HepG2 (cell line): ENCODE data around the gene GAN. TPM values are rescaled to one million over a fixed set of nuclear protein-coding genes. Genes with fewer than 3 reads are reported as not detected.

Experiments
- HNRNPK ChIP-seq: fragments of 200-400 bp; formaldehyde crosslinking; IDR thresholded peaks from 2 replicates; pipeline ENCODE4 v1.6.1; 2018; ENCODE audit warnings: low read length, low read depth, moderate library complexity, mild to moderate bottlenecking; ENCODE audit not compliant: poor library complexity, severe bottlenecking
- HOXA3 ChIP-seq: sonication (generic); formaldehyde crosslinking; IDR thresholded peaks from 2 replicates; pipeline ENCODE4 v1.5.0; 2020; ENCODE audit warnings: missing genetic modification reagents
- KMT2A ChIP-seq: sonication (generic); formaldehyde crosslinking; IDR thresholded peaks from 2 replicates; pipeline ENCODE4 v1.4.0; 2020; ENCODE audit warnings: missing genetic modification reagents
- MEIS1 ChIP-seq: sonication (generic); formaldehyde crosslinking; IDR thresholded peaks from 2 replicates; pipeline ENCODE4 v1.9.0; 2021; ENCODE audit warnings: mild to moderate bottlenecking, missing genetic modification reagents, moderate library complexity, borderline replicate concordance
- NAIF1 ChIP-seq: sonication (generic); formaldehyde crosslinking; IDR thresholded peaks from 2 replicates; pipeline ENCODE4 v1.5.0; 2020; ENCODE audit warnings: mild to moderate bottlenecking, missing genetic modification reagents, borderline replicate concordance
- NCOA1 ChIP-seq: sonication (generic); formaldehyde crosslinking; IDR thresholded peaks from 2 replicates; pipeline ENCODE4 v1.9.0; 2021; ENCODE audit warnings: missing genetic modification reagents
- SRSF1 ChIP-seq: fragments of 200-400 bp; formaldehyde crosslinking; optimal IDR thresholded peaks from 2 replicates; pipeline ENCODE3; 2017; ENCODE audit warnings: mild to moderate bottlenecking, low read depth, low read length, moderate library complexity
- ZBTB20 ChIP-seq: sonication (generic); formaldehyde crosslinking; IDR thresholded peaks from 2 replicates; pipeline ENCODE4 v1.8.1; 2023; ENCODE audit warnings: missing genetic modification reagents, low read depth, mild to moderate bottlenecking, borderline replicate concordance
- ZNF225 ChIP-seq: sonication (generic); formaldehyde crosslinking; IDR thresholded peaks from 2 replicates; pipeline ENCODE4 v1.4.0; 2020; ENCODE audit warnings: mild to moderate bottlenecking, missing genetic modification reagents
- ZNF230 ChIP-seq: sonication (generic); formaldehyde crosslinking; IDR thresholded peaks from 2 replicates; pipeline ENCODE4 v1.4.0; 2020; ENCODE audit warnings: mild to moderate bottlenecking, missing genetic modification reagents
- ZNF672 ChIP-seq: sonication (generic); formaldehyde crosslinking; IDR thresholded peaks from 2 replicates; pipeline ENCODE4 v1.8.1; 2022; ENCODE audit warnings: missing genetic modification reagents
- ZNF768 ChIP-seq: sonication (generic); formaldehyde crosslinking; IDR thresholded peaks from 2 replicates; pipeline ENCODE4 v1.4.0; 2020; ENCODE audit warnings: missing genetic modification reagents
- ZNF790 ChIP-seq: sonication (generic); formaldehyde crosslinking; IDR thresholded peaks from 2 replicates; pipeline ENCODE4 v1.8.0; 2022; ENCODE audit warnings: missing genetic modification reagents, mild to moderate bottlenecking, borderline replicate concordance
- polyA plus RNA-seq, 8 experiments: library from polyadenylated mRNA; depleted of rRNA in 3 of 8; stranded (reverse) in 7 of 8; unstranded in 1 of 8; fragments of >200 nt; fragmentation: Illumina TruSeq in 4 of 8; extraction: Trizol in 4 of 8; gene quantifications; 2 replicates each; pipeline versions ENCODE4 v1.2.1 to v1.2.3, GENCODE V29; 2011 to 2016; ENCODE audit warnings: low read depth in 4 of 8, missing spikeins in 1 of 8, mixed read lengths in 1 of 8; ENCODE audit not compliant: insufficient read depth in 1 of 8
- total RNA-seq, 5 experiments: library from RNA; depleted of rRNA; stranded (reverse); fragments of >200 nt; fragmentation: Illumina TruSeq; extraction: Trizol; gene quantifications; 2 replicates each; pipeline ENCODE4 v1.2.3, GENCODE V29; 2016; ENCODE audit warnings: low read depth in 1 of 5
- TF ChIP-seq, protein P1 (sequence below): sonication (generic); formaldehyde crosslinking; IDR thresholded peaks from 2 replicates; pipeline ENCODE4 v1.4.0; 2020; ENCODE audit warnings: mild to moderate bottlenecking, missing genetic modification reagents
- TF ChIP-seq, protein P2 (sequence below): sonication (generic); formaldehyde crosslinking; IDR thresholded peaks from 2 replicates; pipeline ENCODE4 v1.4.0; 2020; ENCODE audit warnings: mild to moderate bottlenecking, missing genetic modification reagents
- TF ChIP-seq, protein P3 (sequence below): IDR thresholded peaks from 2 replicates; pipeline ENCODE4 v1.6.1; 2016; ENCODE audit warnings: mild to moderate bottlenecking
- TF ChIP-seq, protein P4 (sequence below): sonication (generic); formaldehyde crosslinking; IDR thresholded peaks from 2 replicates; pipeline ENCODE4 v1.9.0; 2021; ENCODE audit warnings: missing genetic modification reagents, mild to moderate bottlenecking, borderline replicate concordance

GAN gene
- total and polyA plus RNA-seq, 2 of the 13 experiments (the other 11 are each of a cell fraction or from before 2014, with no cell fraction given): 4.3 to 11.0 TPM

DNA sequence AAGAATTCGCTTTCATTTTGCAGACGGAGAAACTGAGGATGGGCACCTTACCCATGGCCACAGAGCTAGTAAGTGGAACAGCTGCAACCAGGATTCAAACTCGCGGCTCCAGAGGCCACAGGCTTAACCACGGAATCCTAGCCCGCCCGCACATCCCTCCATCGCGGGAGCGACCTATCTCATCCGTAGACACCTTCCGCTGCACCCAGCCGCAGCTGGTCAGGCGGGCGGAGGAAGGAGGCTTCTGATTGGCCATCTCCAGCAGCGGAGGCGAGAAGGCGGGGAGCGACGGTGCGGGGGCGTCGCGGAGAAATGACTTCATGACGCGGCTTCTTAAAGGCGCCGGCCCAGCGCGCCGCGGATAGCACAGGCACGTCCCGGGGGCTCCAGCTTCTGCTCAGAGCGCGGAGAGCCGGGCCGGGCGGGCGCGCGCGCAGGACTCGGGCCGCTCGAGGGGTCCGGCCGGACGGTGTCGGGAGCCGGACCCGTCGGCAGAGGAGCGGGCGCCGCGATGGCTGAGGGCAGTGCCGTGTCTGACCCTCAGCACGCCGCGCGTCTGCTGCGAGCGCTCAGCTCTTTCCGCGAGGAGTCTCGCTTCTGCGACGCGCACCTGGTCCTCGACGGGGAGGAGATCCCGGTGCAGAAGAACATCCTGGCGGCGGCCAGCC is at the start of gene GAN (continued):
- TF ChIP-seq, protein P1, sequence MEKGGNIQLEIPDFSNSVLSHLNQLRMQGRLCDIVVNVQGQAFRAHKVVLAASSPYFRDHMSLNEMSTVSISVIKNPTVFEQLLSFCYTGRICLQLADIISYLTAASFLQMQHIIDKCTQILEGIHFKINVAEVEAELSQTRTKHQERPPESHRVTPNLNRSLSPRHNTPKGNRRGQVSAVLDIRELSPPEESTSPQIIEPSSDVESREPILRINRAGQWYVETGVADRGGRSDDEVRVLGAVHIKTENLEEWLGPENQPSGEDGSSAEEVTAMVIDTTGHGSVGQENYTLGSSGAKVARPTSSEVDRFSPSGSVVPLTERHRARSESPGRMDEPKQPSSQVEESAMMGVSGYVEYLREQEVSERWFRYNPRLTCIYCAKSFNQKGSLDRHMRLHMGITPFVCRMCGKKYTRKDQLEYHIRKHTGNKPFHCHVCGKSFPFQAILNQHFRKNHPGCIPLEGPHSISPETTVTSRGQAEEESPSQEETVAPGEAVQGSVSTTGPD (CRISPR knock-in tag): no peak
- TF ChIP-seq ZNF672 (no peak), ZNF790 (CRISPR knock-in tag) (no peak; the same call in 1 of the 2 replicates), ZBTB20 (CRISPR knock-in tag) (peak; percentile 38; the same call in 1 of the 2 replicates), KMT2A (CRISPR knock-in tag) (peak; percentile 98), ZNF225 (CRISPR knock-in tag) (peak; percentile 59; the same call in 1 of the 2 replicates), ZNF768 (CRISPR knock-in tag) (peak; percentile 69; the same call in 1 of the 2 replicates), MEIS1 (peak; percentile 41), HOXA3 (peak; percentile 98), ZNF230 (CRISPR knock-in tag) (peak; percentile 91), SRSF1 (no peak), NCOA1 (no peak), NAIF1 (no peak), HNRNPK (no peak)
- TF ChIP-seq, protein P2, sequence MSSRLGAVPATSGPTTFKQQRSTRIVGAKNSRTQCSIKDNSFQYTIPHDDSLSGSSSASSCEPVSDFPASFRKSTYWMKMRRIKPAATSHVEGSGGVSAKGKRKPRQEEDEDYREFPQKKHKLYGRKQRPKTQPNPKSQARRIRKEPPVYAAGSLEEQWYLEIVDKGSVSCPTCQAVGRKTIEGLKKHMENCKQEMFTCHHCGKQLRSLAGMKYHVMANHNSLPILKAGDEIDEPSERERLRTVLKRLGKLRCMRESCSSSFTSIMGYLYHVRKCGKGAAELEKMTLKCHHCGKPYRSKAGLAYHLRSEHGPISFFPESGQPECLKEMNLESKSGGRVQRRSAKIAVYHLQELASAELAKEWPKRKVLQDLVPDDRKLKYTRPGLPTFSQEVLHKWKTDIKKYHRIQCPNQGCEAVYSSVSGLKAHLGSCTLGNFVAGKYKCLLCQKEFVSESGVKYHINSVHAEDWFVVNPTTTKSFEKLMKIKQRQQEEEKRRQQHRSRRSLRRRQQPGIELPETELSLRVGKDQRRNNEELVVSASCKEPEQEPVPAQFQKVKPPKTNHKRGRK (CRISPR knock-in tag): no peak
- TF ChIP-seq, protein P3, sequence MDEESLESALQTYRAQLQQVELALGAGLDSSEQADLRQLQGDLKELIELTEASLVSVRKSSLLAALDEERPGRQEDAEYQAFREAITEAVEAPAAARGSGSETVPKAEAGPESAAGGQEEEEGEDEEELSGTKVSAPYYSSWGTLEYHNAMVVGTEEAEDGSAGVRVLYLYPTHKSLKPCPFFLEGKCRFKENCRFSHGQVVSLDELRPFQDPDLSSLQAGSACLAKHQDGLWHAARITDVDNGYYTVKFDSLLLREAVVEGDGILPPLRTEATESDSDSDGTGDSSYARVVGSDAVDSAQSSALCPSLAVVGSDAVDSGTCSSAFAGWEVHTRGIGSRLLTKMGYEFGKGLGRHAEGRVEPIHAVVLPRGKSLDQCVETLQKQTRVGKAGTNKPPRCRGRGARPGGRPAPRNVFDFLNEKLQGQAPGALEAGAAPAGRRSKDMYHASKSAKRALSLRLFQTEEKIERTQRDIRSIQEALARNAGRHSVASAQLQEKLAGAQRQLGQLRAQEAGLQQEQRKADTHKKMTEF: peak; percentile 74
- TF ChIP-seq, protein P4, sequence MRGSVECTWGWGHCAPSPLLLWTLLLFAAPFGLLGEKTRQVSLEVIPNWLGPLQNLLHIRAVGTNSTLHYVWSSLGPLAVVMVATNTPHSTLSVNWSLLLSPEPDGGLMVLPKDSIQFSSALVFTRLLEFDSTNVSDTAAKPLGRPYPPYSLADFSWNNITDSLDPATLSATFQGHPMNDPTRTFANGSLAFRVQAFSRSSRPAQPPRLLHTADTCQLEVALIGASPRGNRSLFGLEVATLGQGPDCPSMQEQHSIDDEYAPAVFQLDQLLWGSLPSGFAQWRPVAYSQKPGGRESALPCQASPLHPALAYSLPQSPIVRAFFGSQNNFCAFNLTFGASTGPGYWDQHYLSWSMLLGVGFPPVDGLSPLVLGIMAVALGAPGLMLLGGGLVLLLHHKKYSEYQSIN (CRISPR knock-in tag): no peak
